Superior temporal gyrus (tissue), 1 donor: ENCODE measurements around the gene TBC1D25.

ENCODE experiments used
- DNase-seq: peaks from one replicate; pipeline ENCODE4 v3.0.0-alpha.2; 2016; ENCODE audit errors: extremely low spot score

TBC1D25 gene, protein sequence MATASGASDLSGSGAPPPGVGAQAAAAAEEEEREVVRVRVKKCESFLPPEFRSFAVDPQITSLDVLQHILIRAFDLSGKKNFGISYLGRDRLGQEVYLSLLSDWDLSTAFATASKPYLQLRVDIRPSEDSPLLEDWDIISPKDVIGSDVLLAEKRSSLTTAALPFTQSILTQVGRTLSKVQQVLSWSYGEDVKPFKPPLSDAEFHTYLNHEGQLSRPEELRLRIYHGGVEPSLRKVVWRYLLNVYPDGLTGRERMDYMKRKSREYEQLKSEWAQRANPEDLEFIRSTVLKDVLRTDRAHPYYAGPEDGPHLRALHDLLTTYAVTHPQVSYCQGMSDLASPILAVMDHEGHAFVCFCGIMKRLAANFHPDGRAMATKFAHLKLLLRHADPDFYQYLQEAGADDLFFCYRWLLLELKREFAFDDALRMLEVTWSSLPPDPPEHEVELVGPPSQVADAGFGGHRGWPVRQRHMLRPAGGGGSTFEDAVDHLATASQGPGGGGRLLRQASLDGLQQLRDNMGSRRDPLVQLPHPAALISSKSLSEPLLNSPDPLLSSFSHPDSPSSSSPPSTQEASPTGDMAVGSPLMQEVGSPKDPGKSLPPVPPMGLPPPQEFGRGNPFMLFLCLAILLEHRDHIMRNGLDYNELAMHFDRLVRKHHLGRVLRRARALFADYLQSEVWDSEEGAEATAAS

DNA sequence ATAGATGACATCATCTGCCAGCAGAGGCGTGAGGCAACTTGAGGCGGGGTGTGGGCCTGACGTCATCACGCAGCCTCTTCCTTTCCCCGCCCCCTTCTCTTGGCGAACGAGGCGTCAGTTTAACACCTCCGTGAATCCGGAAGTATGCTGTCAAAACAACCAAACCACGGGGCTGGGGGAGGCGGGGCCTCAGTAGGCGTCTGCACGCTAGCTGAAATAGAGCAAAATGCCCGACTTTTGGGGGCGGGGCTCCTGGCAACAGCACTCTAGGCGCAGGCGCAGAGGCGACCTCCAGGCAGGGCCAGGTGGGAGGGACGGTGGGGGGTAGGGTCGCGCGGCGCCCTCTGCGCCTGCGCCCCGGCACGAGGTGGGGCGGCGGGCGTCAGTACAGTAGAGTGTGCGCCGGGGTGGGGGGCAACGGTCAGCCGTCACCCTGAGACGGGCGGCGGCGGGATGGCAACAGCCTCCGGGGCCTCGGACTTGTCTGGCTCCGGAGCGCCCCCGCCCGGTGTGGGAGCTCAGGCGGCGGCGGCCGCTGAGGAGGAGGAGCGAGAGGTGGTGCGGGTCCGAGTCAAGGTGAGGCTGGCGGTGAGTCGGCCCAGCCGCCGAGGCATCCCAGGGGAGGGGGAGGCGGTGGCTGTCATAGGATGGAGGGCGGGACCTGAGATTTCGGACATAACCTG is at the start of gene TBC1D25:
TBC1D25 (plus strand) TSS at position 370 of the 683 bp plus-strand sequence; CDS start at position 454, 84 bp downstream.
- DNase-seq = peak; percentile 90

GRCh38 chrX:48489892-48490291 is 49.6 kb upstream of the TBC1D25 start:
- no peak for DNase-seq

- DNase-seq = no peak
Measured at GRCh38 chrX:48490661-48491060, 48.9 kb upstream of the TBC1D25 start.

- DNase-seq = no peak
Measured at GRCh38 chrX:48491809-48492208, 47.7 kb upstream of the TBC1D25 start.

- no peak for DNase-seq
Measured at GRCh38 chrX:48492293-48492910, 47.1 kb upstream of the TBC1D25 start.

DNA sequence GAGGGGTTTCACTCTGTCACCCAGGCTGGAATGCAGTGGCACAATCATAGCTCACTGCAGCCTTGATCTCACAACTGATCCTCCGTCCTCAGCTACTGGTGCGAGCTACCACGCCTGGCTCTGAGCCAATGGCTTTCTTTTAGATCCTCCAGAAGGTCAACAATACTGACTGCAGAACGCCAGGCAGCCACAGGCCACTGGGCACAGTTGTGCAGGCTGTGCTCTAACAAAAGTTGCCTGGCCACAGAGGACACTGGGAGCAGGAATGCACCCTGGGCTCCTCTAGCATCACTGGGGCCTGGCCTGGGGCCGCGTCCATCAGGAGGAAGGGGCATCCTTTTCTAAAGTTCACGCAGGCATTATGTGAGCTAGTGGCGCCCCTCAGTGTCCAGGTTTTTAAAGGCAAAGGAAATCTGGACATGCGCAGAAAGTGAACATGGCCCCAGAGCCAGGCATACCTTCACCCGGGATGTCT is 45.6 kb upstream of the TBC1D25 start:
- DNase-seq = no peak

DNA sequence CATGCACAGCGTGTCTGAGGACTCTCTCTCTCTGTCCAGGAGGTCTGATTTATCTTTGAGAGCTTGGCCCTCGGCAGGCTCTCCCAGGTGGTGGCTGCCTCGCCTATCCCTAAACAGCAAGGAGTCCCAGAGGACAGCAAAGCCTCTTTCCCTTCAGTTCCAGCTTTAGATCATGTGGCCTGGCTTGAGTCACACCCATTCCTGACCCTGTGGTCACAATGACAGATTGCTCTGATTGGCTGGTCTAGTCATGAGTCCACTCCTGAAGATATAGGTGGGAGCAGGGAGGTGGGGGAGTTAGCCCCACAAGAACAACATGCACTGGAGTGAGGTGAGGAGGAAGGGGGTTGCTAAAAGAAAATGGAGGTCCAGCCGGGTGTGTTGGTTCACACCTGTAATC is 42.9 kb upstream of the TBC1D25 start:
- no peak for DNase-seq

DNA sequence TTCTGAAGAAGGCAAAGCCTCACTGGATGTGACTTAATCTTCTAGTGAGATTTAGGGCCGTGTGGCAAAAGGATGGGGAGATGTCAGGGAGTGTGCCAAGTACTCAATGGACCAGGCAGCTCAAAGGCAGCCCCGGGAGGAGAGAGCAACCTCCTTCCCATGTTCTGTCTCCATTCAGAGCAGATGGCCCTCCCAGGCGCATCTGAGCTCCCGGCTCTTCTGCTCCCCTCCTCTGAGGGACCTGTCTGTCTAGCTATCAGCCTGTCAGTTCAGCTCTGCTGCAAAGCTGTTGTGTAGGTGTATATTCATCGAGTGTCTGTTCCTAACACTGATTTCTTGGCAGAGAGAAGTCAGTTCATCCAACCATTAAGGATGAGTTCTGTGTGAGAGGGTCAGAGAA is 41.6 kb upstream of the TBC1D25 start:
- no peak for DNase-seq

DNA sequence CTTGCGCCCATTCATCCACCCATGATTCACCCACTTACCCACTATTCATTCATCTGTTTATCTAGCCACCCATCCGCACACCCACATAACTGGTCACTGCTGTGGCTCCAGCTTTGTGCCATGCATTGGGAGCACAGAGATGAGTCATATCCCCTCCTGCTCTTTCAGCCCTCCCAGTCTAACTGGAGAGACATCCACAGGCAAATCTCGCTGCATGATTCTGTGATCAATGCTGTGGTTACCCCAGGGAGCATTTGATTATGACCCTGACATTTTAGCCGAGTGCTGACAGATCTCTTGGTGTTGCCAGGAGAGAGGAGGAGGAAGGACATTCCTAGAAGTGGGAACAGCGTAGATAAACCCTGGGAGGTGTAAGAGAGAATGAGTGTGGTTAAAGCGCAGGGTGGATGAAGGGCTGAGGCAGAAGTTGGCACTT is 41.1 kb upstream of the TBC1D25 start:
- no peak for DNase-seq

DNA sequence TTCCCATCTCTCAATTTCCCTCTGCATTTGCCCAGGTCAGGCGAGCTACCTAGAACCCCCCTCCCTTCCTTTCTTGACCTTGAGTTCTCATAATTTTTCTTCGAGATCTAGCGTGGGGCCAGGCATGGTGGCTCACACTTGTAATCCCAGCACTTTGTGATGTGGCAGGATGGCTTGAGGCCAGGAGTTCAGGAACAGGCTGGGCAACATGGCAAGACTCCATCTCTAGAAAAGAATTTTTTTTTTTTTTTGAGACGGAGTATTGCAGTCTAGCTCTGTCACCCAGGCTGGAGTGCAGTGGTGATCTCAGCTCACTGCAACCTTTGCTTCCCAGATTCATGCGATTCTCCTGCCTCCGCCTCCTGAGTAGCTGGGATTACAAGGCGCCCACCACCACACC is 35.3 kb upstream of the TBC1D25 start:
- DNase-seq = no peak

DNA sequence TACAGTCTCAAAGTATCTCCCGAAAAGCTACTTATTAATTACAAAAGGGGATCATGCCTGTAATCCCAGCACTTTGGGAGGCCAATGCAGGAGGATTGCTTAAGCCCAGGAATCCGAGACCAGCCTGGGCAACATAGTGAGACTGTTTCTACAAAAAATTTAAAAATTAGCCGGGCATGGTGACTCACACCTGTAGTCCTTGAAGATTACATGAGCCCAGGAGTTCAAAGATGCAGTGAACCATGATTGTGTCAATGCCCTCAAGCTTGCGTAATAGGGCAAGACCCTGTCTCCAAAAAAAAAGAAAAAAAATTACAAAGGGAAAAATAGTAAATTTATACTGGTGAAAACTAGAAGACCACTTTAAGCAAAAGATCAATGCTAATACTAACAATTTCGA is 34.0 kb upstream of the TBC1D25 start:
- no peak for DNase-seq

GRCh38 chrX:48507246-48507645 is 32.3 kb upstream of the TBC1D25 start:
- no peak for DNase-seq

DNA sequence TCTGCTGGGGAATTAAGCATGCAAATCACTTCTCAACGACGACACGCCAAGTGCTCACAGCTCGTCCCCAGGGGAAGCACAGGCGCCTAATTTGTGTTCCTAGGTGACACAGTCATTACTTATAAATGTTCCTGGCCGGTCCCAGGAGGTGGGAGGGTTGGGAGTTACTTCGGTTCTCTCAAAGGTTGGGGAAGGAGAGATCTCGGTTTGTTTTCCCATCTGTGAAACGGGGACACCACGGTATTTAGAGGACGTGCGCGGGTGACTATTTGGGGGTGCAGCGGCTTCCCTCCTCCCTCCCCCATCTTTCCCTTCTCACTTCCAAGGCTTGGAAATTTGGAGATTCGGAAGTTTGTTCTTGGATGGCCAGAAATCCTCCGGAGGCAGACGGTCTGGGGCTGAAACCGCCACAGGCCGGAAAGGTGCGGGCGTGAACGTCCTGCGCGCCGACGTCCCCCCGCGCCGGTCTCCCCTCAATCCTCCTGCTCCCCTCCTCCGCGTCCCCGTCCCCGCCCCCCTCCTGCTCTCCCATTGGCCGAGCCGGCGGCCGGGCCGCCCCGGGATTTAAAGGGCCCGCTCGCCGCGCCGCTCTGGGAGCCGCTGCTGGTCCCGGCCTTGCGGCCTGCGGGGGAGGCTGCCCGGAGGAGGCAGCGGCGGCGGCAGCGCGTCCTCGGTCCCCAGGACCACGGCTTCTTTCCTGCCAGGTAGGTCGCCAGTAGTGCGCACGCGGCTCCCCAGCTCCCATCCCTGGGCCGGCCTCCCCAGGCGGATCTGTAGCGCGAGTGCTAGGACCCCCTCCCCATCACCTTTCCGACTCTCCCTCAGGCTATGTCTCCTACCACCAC is 30.9 kb upstream of the TBC1D25 start, which contains the start of gene PORCN:
PORCN (plus strand) TSS at position 593 of the 845 bp plus-strand sequence. CDS start 829 bp downstream, outside the sequence.
- peak; percentile 51 for DNase-seq

DNA sequence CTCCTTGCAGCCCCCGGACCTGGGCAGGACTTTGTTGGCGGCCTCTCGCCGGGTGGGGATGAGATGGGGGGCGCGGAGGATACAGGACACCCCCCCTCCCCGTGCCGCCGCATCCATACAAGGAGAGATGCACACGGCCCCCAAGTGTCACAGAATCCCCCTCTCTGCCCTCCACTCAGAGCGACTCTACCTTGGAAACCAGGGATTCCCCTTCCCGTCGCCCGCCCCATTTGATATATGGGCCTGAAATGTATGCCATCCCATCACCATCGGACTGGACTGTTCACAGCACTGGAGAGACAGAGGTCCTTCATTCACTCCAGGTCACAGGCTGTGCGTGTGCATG is 30.3 kb upstream of the TBC1D25 start:
- DNase-seq = no peak

DNA sequence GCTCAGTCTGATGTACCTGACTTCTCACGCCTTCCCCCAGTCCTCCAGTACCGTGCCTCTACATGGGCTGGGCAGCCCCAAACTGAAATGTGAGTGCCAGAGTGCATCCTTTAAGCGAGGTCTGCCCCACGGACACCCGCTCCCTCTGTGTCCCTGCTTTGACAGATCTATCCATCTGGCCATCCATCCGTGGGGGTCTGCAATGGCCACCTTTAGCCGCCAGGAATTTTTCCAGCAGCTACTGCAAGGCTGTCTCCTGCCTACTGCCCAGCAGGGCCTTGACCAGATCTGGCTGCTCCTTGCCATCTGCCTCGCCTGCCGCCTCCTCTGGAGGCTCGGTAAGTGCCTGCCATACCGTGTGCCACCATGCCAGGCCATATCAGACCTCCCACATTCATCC is 29.9 kb upstream of the TBC1D25 start:
- no peak for DNase-seq

- no peak for DNase-seq
Measured at GRCh38 chrX:48511560-48511959, 28.0 kb upstream of the TBC1D25 start.

DNA sequence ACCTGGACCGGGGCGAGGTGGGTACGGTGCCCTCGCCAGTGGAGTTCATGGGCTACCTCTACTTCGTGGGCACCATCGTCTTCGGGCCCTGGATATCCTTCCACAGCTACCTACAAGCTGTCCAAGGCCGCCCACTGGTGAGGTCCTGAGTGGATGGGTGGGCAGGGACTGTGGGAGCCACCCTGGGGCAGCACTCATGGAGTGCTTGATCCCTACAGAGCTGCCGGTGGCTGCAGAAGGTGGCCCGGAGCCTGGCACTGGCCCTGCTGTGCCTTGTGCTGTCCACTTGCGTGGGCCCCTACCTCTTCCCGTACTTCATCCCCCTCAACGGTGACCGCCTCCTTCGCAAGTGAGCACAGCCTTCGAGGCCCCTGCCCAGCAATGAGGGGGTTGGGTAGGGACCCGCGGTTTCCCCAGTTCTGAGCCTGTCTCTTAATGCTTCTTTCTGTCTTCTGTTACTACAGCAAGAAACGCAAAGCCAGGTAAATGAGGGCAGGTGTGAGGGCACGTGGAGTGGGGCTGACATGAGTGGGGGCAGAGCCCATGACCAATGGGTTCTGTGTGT is 27.1 kb upstream of the TBC1D25 start:
- no peak for DNase-seq

DNA sequence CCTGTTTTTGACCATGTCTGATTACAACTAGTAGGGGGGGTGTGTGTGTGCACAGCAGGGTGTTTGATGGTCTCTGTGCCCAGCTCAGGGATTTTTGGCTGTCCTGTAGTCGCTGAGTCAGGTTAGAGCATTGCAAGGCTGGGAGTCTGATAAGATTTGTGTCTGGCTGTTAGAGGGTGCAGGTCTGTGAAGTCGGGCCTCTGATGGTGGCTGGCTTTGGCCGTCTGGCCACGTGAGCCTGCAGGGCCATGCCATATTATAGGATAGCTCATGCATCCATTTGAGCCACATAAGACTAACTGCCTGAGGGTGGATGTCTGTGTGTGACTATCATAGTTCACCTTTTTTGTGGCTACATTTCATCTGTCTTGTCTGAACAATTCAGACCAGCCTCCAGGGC is 25.8 kb upstream of the TBC1D25 start:
- no peak for DNase-seq

- DNase-seq = no peak
Measured at GRCh38 chrX:48514126-48514806, 25.2 kb upstream of the TBC1D25 start.

GRCh38 chrX:48514868-48515460 is 24.6 kb upstream of the TBC1D25 start:
- no peak for DNase-seq
